BLaER1 treated with 17β-estradiol and CSF1 and Interleukin-3, amounts not matched to agents 10 nM and 100 nM (cell line): Measurements from ENCODE around the gene IGSF21.

ENCODE experiments used
- H3K27ac ChIP-seq, 11 experiments: shearing (Covaris generic); formaldehyde crosslinking; 2 replicates each; pipeline ENCODE4 v1.8.1; 2022
- H3K27me3 ChIP-seq, 11 experiments: shearing (Covaris generic); formaldehyde crosslinking; 2 replicates each; pipeline ENCODE4 v1.8.1; 2022
- H3K36me3 ChIP-seq, 11 experiments: shearing (Covaris generic); formaldehyde crosslinking; 2 replicates each; pipeline ENCODE4 v1.8.1; 2022
- H3K4me1 ChIP-seq, 10 experiments: shearing (Covaris generic); formaldehyde crosslinking; 2 replicates each; pipeline ENCODE4 v1.8.1; 2022
- H3K4me2 ChIP-seq, 11 experiments: shearing (Covaris generic); formaldehyde crosslinking; 2 replicates each; pipeline ENCODE4 v1.8.1; 2022
- H3K4me3 ChIP-seq, 10 experiments: shearing (Covaris generic); formaldehyde crosslinking; 2 replicates each; pipeline ENCODE4 v1.8.1; 2022
- H3K9ac ChIP-seq, 11 experiments: shearing (Covaris generic); formaldehyde crosslinking; 2 replicates each; pipeline ENCODE4 v1.8.1; 2022
- H3K9me3 ChIP-seq, 11 experiments: shearing (Covaris generic); formaldehyde crosslinking; replicated peaks in 1 of 11; 2 replicates each; pipeline ENCODE4 v1.8.1; 2022
- H4K20me1 ChIP-seq, 11 experiments: shearing (Covaris generic); formaldehyde crosslinking; 2 replicates each; pipeline ENCODE4 v1.8.1; 2022
- Cebpa-rat ChIP-seq, 11 experiments: shearing (Covaris generic); IDR thresholded peaks; 2 replicates each; pipeline ENCODE4 v1.8.1; 2022

The IGSF21 gene

GRCh38 chr1:18398791-18399530 lies 291.4 kb downstream of the IGSF21 start:
- H3K9ac ChIP-seq: no peak overlapping the region
- H3K9me3 ChIP-seq: peaks cover 0 to 5% (median 0%) of the 10 kb centered on the region in 11 experiments; a peak in 5 of 22 replicates
- TF ChIP-seq Cebpa-rat (IDR thresholded peaks at IDR 0.05): no peak
- no peaks in the 10 kb centered on the region for H3K36me3 ChIP-seq
- no peak overlapping the region for H3K27ac ChIP-seq
- no peaks in the 10 kb centered on the region for H3K4me1 ChIP-seq
- H4K20me1 ChIP-seq: no peaks in the 10 kb centered on the region
- H3K27me3 ChIP-seq: no peaks in the 10 kb centered on the region
- no peak overlapping the region for H3K4me2 ChIP-seq
- H3K4me3 ChIP-seq: no peak overlapping the region

GRCh38 chr1:18400347-18401102 lies 292.9 kb downstream of the IGSF21 start:
- Histone ChIP-seq H3K4me3 (no peak overlapping the region), H3K4me1 (no peaks in the 10 kb centered on the region), H3K9me3 (peaks cover 0 to 15% (median 0%) of the 10 kb centered on the region in 11 experiments; a peak in 8 of 22 replicates), H3K36me3 (no peaks in the 10 kb centered on the region), H3K27me3 (no peaks in the 10 kb centered on the region), H3K27ac (no peak overlapping the region), H3K9ac (no peak overlapping the region), H3K4me2 (no peak overlapping the region), H4K20me1 (no peaks in the 10 kb centered on the region)
- TF ChIP-seq Cebpa-rat (IDR thresholded peaks at IDR 0.05): no peak

GRCh38 chr1:18401921-18402320 lies 294.3 kb downstream of the IGSF21 start:
- Histone ChIP-seq H3K27me3 (no peaks in the 10 kb centered on the region), H3K36me3 (no peaks in the 10 kb centered on the region)

GRCh38 chr1:18404460-18404859 lies 296.9 kb downstream of the IGSF21 start:
- Histone ChIP-seq H3K4me2 (no peak overlapping the region), H3K4me3 (no peak overlapping the region), H3K4me1 (no peaks in the 10 kb centered on the region), H3K9ac (no peak overlapping the region), H4K20me1 (0 out of 22 replicates have a peak, but pooled peaks cover 0 to 6% (median 0%) of the 10 kb centered on the region in 11 experiments), H3K9me3 (peaks cover 0 to 15% (median 0%) of the 10 kb centered on the region in 11 experiments; a peak in 8 of 22 replicates), H3K27ac (no peak overlapping the region), H3K36me3 (no peaks in the 10 kb centered on the region), H3K27me3 (no peaks in the 10 kb centered on the region)
- no peak for TF ChIP-seq Cebpa-rat (IDR thresholded peaks at IDR 0.05)

More at GRCh38 chr1:18401921-18402320, 294.3 kb downstream of the IGSF21 start:
- H3K4me1 ChIP-seq: no peaks in the 10 kb centered on the region
- no peak for TF ChIP-seq Cebpa-rat (IDR thresholded peaks at IDR 0.05)
- H3K9ac ChIP-seq: no peak overlapping the region
- H3K4me3 ChIP-seq: no peak overlapping the region
- no peaks in the 10 kb centered on the region for H4K20me1 ChIP-seq
- no peak overlapping the region for H3K27ac ChIP-seq
- H3K9me3 ChIP-seq: peaks cover 0 to 15% (median 0%) of the 10 kb centered on the region in 11 experiments; a peak in 8 of 22 replicates
- no peak overlapping the region for H3K4me2 ChIP-seq

- H3K27ac ChIP-seq: no peak overlapping the region
- 0 out of 22 replicates have a peak, but pooled peaks cover 0 to 6% (median 0%) of the 10 kb centered on the region in 11 experiments for H4K20me1 ChIP-seq
- H3K36me3 ChIP-seq: peaks cover 0 to 1% (median 0%) of the 10 kb centered on the region in 11 experiments; a peak in 1 of 22 replicates
- no peak overlapping the region for H3K4me3 ChIP-seq
- H3K9me3 ChIP-seq: peaks cover 17 to 38% (median 22%) of the 10 kb centered on the region in 11 experiments
- no peak overlapping the region for H3K4me2 ChIP-seq
- H3K9ac ChIP-seq: no peak overlapping the region
- TF ChIP-seq Cebpa-rat (IDR thresholded peaks at IDR 0.05): no peak
- no peaks in the 10 kb centered on the region for H3K4me1 ChIP-seq
- H3K27me3 ChIP-seq: no peaks in the 10 kb centered on the region
Measured at GRCh38 chr1:18407166-18408045, 299.8 kb downstream of the IGSF21 start.

GRCh38 chr1:18408656-18409370 lies 301.2 kb downstream of the IGSF21 start:
- peaks cover 0 to 4% (median 0%) of the 10 kb centered on the region in 11 experiments; a peak in 1 of 22 replicates for H3K36me3 ChIP-seq
- H3K27ac ChIP-seq: no peak overlapping the region
- no peak overlapping the region for H3K4me3 ChIP-seq
- H3K4me1 ChIP-seq: no peaks in the 10 kb centered on the region
- no peak for TF ChIP-seq Cebpa-rat (IDR thresholded peaks at IDR 0.05)
- 0 out of 22 replicates have a peak, but pooled peaks cover 0 to 6% (median 0%) of the 10 kb centered on the region in 11 experiments for H4K20me1 ChIP-seq
- H3K9ac ChIP-seq: no peak overlapping the region
- H3K4me2 ChIP-seq: no peak overlapping the region
- peaks cover 23 to 44% (median 31%) of the 10 kb centered on the region in 11 experiments for H3K9me3 ChIP-seq
- no peaks in the 10 kb centered on the region for H3K27me3 ChIP-seq

- Histone ChIP-seq H4K20me1 (0 out of 22 replicates have a peak, but pooled peaks cover 0 to 6% (median 0%) of the 10 kb centered on the region in 11 experiments), H3K9me3 (peaks cover 23 to 36% (median 31%) of the 10 kb centered on the region in 11 experiments), H3K27me3 (no peaks in the 10 kb centered on the region), H3K4me3 (no peak overlapping the region), H3K4me2 (no peak overlapping the region), H3K27ac (no peak overlapping the region), H3K36me3 (peaks cover 0 to 4% (median 0%) of the 10 kb centered on the region in 11 experiments; a peak in 1 of 22 replicates), H3K4me1 (no peaks in the 10 kb centered on the region), H3K9ac (no peak overlapping the region)
- TF ChIP-seq Cebpa-rat (IDR thresholded peaks at IDR 0.05): no peak
Measured at GRCh38 chr1:18409609-18410237, 302.1 kb downstream of the IGSF21 start.

GRCh38 chr1:18410407-18410806 lies 302.8 kb downstream of the IGSF21 start:
- Histone ChIP-seq H3K9ac (no peak overlapping the region), H3K27ac (no peak overlapping the region), H3K27me3 (no peaks in the 10 kb centered on the region), H3K4me1 (no peaks in the 10 kb centered on the region), H3K9me3 (peaks cover 23 to 32% (median 30%) of the 10 kb centered on the region in 11 experiments), H3K36me3 (peaks cover 0 to 4% (median 0%) of the 10 kb centered on the region in 11 experiments; a peak in 1 of 22 replicates), H4K20me1 (0 out of 22 replicates have a peak, but pooled peaks cover 0 to 6% (median 0%) of the 10 kb centered on the region in 11 experiments), H3K4me3 (no peak overlapping the region), H3K4me2 (no peak overlapping the region)
- no peak for TF ChIP-seq Cebpa-rat (IDR thresholded peaks at IDR 0.05)
